Measurements from ENCODE around the gene ZNF219.

- TF ChIP-seq CTCF (conservative IDR thresholded peaks at IDR 0.05; ENCODE audit: low read depth, low read length) (no peak), EZH2 (IDR thresholded peaks at IDR 0.05; ENCODE audit: low read length, unreplicated experiment) (no peak), EZH2phosphoT487 (IDR thresholded peaks at IDR 0.05; ENCODE audit: borderline replicate concordance, low read length) (no peak)
Observed at GRCh38 chr14:21087294-21088091, 11.0 kb downstream of the ZNF219 start.
